Right lobe of liver (tissue), 6 donors: ENCODE results near the gene SEBOX. TPM values are rescaled to one million over a fixed set of nuclear protein-coding genes. Genes with fewer than 3 reads are reported as not detected.

Source experiments
- ATAC-seq, 4 donors: fragments of 200-7000 bp; cut with Tn5 transposase; one replicate each; pipeline ENCODE4 v1.9.1; 2020; ENCODE audit warnings: mild to moderate bottlenecking in 4 of 4, moderate library complexity in 4 of 4
- DNase-seq, 3 donors: peaks; one replicate each; pipeline ENCODE4 v3.0.0-alpha.2; 2020
- H3K27ac ChIP-seq, 3 donors: fragments of 200-600 bp; one replicate each; pipeline ENCODE4 v1.8.0; 2022
- H3K27me3 ChIP-seq, 2 donors: fragments of 200-600 bp; one replicate each; pipeline ENCODE4 v1.8.0; 2022
- H3K36me3 ChIP-seq, 4 donors: fragments of 200-600 bp; sonication (generic) in 1 of 4; one replicate each; pipeline versions ENCODE4 v1.5.1 to v1.8.0; 2017 to 2022; ENCODE audit warnings: control low read depth in 1 of 4
- H3K4me1 ChIP-seq, 4 donors: fragments of 200-600 bp; sonication (generic) in 1 of 4; one replicate each; pipeline versions ENCODE4 v1.5.1 to v1.8.0; 2017 to 2022; ENCODE audit warnings: control low read depth in 1 of 4
- H3K4me3 ChIP-seq, 3 donors: fragments of 200-600 bp; one replicate each; pipeline ENCODE4 v1.8.0; 2022
- H3K9me3 ChIP-seq, 4 donors: fragments of 200-600 bp; sonication (generic) in 1 of 4; one replicate each; pipeline versions ENCODE4 v1.5.1 to v1.8.0; 2017 to 2022; ENCODE audit warnings: control low read depth in 1 of 4
- POLR2A ChIP-seq: fragments of 450-650 bp; IDR thresholded peaks from one replicate; pipeline ENCODE4 v1.6.1; 2017; ENCODE audit warnings: antibody characterized with exemption, mild to moderate bottlenecking
- WGBS: methylation state at CpG from one replicate; pipeline ENCODE4 v1.1.6; 2018; ENCODE audit warnings: low coverage, low lambda C conversion rate; ENCODE audit not compliant: insufficient coverage; ENCODE audit errors: missing lambda C conversion rate; 5-methylcytosine and 5-hydroxymethylcytosine counted together
- intact Hi-C, 2 donors: fragments of 100-400 bp; cut with DNase I; formaldehyde crosslinking; loops; one replicate each; pipeline versions ENCODE4 v1.11.2 to v1.14.1; 2022
- total RNA-seq, 6 experiments: library from RNA; depleted of rRNA in 2 of 6; stranded (reverse); fragments of >200 nt in 2 of 6; fragmentation: NEBNext Ultra II Directional in 3 of 6; extraction: Animal tissue kit (Norgen Biotek cat#: 25700) in 3 of 6; gene quantifications; one replicate each; pipeline versions ENCODE4 v1.1.0 to v1.2.4, GENCODE V29; 2016 to 2023
- TF ChIP-seq, protein P1 (sequence below), 4 donors: fragments of 200-600 bp in 3 of 4; fragments of 450-650 bp in 1 of 4; IDR thresholded peaks; one replicate each; pipeline versions ENCODE4 v1.5.1 to v1.8.0; 2016 to 2022; ENCODE audit warnings: antibody characterized with exemption in 4 of 4, mild to moderate bottlenecking in 2 of 4
- donor health status: DM: no; HTN: yes; CAD: no.
- donor health status: DM: no; HTN: no; CAD: no.
- donor health status: DM: no; HTN: no; CAD: no.
- donor health status: DM: no; HTN: yes; CAD: no.
- donor health status: DM: no; HTN: yes; CAD: no.

Gene SEBOX
- total RNA-seq, 6 experiments from 2014 or later: not detected

DNA sequence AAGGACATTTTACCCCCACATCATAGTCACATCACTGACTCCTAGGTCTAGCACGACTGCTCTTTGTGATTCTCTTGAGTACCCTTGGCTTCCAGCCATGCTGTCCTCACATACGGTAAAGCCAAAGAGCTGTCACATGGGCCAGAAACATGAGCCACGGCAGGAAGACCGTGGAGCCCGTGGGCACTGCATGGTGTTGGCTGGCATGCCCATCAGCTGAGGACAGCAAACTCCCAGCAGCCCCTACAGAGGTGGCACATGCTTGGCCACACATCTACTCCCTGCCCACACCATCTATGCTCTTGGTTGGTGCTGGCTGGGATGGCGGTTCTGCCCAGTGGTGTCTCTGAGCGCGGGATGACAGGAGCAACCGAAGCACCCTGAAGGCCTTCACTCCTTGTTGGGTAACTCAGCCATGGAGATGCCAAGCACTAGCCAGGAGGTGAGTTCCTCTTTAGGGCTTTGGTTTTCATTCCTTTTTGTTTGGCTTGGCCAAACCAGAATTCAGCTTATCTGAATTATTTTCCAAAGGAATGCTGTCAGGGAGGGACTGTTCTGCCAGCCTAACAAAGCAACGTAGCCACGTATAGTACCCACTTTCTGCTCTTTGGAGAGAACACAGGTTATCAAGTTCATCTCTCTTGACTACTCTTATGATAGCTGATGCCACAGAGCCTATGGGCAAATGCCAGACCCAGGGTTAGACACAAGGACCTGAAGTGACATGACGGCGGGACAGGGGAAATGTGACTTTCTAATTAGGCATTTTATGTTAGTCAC, 19.4 kb downstream of the SEBOX start:
- Histone ChIP-seq H3K4me3 (peak overlapping the region in 2 of 3 donors; percentile 22 to 34), H3K27ac (peak overlapping the region; percentile 72 to 89 (median 86)), H3K9me3 (no peaks in the 10 kb centered on the region), H3K36me3 (peaks cover 7 to 74% (median 44%) of the 10 kb centered on the region in 4 donors), H3K4me1 (peaks cover 3 to 62% (median 34%) of the 10 kb centered on the region in 4 donors), H3K27me3 (no peaks in the 10 kb centered on the region)
- TF ChIP-seq, protein P1, sequence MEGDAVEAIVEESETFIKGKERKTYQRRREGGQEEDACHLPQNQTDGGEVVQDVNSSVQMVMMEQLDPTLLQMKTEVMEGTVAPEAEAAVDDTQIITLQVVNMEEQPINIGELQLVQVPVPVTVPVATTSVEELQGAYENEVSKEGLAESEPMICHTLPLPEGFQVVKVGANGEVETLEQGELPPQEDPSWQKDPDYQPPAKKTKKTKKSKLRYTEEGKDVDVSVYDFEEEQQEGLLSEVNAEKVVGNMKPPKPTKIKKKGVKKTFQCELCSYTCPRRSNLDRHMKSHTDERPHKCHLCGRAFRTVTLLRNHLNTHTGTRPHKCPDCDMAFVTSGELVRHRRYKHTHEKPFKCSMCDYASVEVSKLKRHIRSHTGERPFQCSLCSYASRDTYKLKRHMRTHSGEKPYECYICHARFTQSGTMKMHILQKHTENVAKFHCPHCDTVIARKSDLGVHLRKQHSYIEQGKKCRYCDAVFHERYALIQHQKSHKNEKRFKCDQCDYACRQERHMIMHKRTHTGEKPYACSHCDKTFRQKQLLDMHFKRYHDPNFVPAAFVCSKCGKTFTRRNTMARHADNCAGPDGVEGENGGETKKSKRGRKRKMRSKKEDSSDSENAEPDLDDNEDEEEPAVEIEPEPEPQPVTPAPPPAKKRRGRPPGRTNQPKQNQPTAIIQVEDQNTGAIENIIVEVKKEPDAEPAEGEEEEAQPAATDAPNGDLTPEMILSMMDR (IDR thresholded peaks at IDR 0.05): no peak
- peak; percentile 30 for TF ChIP-seq POLR2A
- 3% methylated on average over 5 of the region's 13 CpGs for WGBS
- intact Hi-C loops: loop anchor here in 1 of 2 donors (10.0 kb wide), 1 partner anchor 111 kb away; no protein-coding TSS in a partner anchor
- DNase-seq: peak; percentile 62 to 75 (median 70)
- ATAC-seq: peak; percentile 38 to 56 (median 52)

DNA sequence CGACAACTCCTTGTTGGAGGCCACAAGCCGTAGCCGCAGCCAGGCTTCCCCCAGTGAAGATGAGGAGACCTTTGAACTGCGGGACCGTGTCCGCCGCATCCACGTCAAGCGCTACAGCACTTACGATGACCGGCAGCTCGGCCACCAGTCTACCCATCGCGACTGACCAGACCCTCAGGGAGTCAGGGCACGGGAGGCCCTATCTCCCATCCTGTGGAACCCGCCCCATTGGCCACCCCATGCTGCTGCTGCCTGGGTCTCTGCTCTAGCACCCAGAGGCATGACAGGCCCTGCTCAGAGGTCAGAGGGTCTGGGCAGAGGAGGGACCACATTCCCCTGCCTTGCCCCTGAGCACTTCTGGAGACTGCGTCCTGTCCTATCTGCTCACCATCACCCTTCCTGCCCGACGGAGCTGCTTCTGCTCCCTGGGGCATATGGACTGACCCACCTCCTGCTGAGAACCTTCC, 20.5 kb downstream of the SEBOX start:
- Histone ChIP-seq H3K27me3 (no peaks in the 10 kb centered on the region), H3K9me3 (no peaks in the 10 kb centered on the region), H3K27ac (peak overlapping the region in 2 of 3 donors; percentile 86 to 89), H3K36me3 (peaks cover 4 to 72% (median 41%) of the 10 kb centered on the region in 4 donors), H3K4me1 (peaks cover 3 to 62% (median 34%) of the 10 kb centered on the region in 4 donors), H3K4me3 (no peak overlapping the region)
- no CpG with 5 or more reads among the region's 19 CpGs for WGBS
- ATAC-seq (no peak), DNase-seq (no peak)
- TF ChIP-seq POLR2A: no peak
- TF ChIP-seq, protein P1 (IDR thresholded peaks at IDR 0.05): no peak
- intact Hi-C loops: loop anchor here in 1 of 2 donors (10.0 kb wide), 1 partner anchor 110 kb away; no protein-coding TSS in a partner anchor

DNA sequence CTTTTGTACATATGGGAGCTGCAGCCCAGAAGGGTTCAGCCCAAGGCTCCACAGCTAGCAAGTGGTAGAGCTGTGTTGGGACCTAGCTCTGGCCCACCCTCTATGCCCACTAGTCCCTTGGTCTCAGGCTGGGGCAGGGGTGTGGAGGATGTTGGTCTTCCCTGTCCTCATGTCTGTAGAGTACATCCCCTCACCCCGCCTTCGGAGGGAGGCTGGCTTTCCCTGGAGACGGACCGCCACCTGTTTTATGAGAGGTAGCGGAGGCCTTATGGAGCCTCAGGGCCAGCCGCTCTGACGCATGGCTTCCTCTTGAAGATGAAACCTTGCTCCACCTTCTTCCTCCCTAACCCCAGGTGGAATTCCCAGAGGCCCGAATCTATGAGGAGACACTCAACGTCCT, 21.0 kb downstream of the SEBOX start:
- Histone ChIP-seq H3K4me3 (no peak overlapping the region), H3K27ac (peak overlapping the region in 2 of 3 donors; percentile 86 to 89), H3K4me1 (peaks cover 3 to 59% (median 34%) of the 10 kb centered on the region in 4 donors), H3K9me3 (no peaks in the 10 kb centered on the region), H3K36me3 (peaks cover 4 to 68% (median 39%) of the 10 kb centered on the region in 4 donors), H3K27me3 (no peaks in the 10 kb centered on the region)
- no peak for ATAC-seq
- TF ChIP-seq POLR2A: no peak
- TF ChIP-seq, protein P1 (IDR thresholded peaks at IDR 0.05): no peak
- DNase-seq: no peak
- intact Hi-C loops: loop anchor here in 1 of 2 donors (10.0 kb wide), 1 partner anchor 109 kb away; no protein-coding TSS in a partner anchor
- WGBS: no CpG with 5 or more reads among the region's 9 CpGs

DNA sequence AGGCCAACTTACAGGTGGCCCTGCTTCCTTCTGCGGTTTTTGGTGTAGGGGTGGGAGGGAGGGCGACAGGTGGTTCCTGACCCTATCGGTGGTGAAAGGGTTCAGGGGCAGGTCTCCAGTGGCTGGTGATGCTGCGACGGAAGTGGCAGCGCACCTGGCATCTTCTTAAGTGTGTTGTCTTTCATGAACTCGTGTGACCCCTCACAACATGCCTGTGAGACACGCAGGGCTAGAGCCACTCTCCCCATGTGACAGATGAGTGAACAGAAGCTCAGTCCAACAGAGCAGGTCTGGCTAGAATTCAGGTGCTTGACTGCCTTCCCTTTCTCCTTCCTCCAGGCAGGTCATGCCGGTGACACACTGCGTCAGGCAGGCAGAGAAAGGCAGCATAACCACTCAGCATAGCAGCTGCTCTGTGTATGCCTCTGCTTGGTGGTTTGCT, 21.5 kb downstream of the SEBOX start:
- no peaks in the 10 kb centered on the region for H3K27me3 ChIP-seq
- H3K4me1 ChIP-seq: peaks cover 3 to 54% (median 31%) of the 10 kb centered on the region in 4 donors
- DNase-seq (no peak), ATAC-seq (peak; percentile 14 to 30 (median 22))
- no peaks in the 10 kb centered on the region for H3K9me3 ChIP-seq
- 25% methylated on average over 2 of the region's 10 CpGs for WGBS
- intact Hi-C loops: loop anchor here in 1 of 2 donors (10.0 kb wide), 1 partner anchor 109 kb away; no protein-coding TSS in a partner anchor
- no peak for TF ChIP-seq POLR2A
- TF ChIP-seq, protein P1 (IDR thresholded peaks at IDR 0.05): no peak
- H3K4me3 ChIP-seq: no peak overlapping the region
- peak overlapping the region in 2 of 3 donors; percentile 86 to 89 for H3K27ac ChIP-seq
- H3K36me3 ChIP-seq: peaks cover 4 to 63% (median 38%) of the 10 kb centered on the region in 4 donors
